Measurements from ENCODE around the gene RAB39A. TPM values are rescaled to one million over a fixed set of nuclear protein-coding genes. Genes with fewer than 3 reads are reported as not detected.

Gene RAB39A
- total and polyA plus RNA-seq, 10 of the 15 experiments (the other 5 are each of a cell fraction or from before 2014, with no cell fraction given) = 0.10 to 9.2 (median 4.9) TPM

DNA sequence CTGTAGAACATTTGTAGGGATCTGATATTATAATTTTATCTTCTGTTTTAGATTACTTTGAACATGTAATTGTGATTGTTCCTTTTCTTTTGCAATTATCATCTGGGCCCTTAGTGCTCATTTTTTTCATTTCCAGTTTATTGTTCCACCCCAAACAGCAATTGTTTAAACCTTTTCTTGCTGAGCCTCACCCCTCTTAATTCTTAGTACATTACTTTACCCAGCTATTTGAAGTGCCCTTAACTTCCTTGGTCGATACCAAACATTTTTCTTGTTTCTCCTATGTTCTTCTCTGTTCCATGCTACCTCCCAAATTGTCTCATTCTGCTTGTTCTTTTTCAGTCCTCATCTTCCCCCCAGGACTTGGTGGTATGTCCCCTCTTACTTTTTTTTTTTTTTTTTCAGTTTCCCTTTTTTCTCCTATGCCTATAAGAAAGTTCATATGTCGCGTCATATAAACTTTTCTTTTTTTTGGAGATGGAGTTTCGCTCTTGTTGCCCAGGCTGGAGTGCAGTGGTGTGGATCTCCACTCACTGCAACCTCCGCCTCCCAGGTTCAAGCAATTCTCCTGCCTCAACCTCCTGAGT, 84.0 kb downstream of the RAB39A start (continued):
- TF ChIP-seq TCF3 (IDR thresholded peaks at IDR 0.05; ENCODE audit: borderline replicate concordance, insufficient read depth, low read depth, low read length) = no peak

Other genes starting within 250 kb of the RAB39A start
- gene SLN, start 216.4 kb upstream of the RAB39A start, total RNA-seq (2014; rRNA removed) = not detected in 2 replicates
- gene SLN, start 216.4 kb upstream of the RAB39A start, total RNA-seq (2014; rRNA removed; fragmentation: Illumina TruSeq; extraction: Trizol) = not detected in 2 replicates
- gene SLN, start 216.4 kb upstream of the RAB39A start, total RNA-seq (2021) = not detected in 2 replicates
- gene SLN, start 216.4 kb upstream of the RAB39A start, polyA plus RNA-seq (2011; rRNA removed) = not detected in 2 replicates
- gene SLN, start 216.4 kb upstream of the RAB39A start, polyA plus RNA-seq (2014; fragmentation: Illumina TruSeq; extraction: Trizol) = not detected in 2 replicates
- under 1 TPM in 1 of 2 experiments, not detected in 1; 0.39 TPM for gene SLN, start 216.4 kb upstream of the RAB39A start, polyA plus RNA-seq (2014; fragmentation: Nextera tagmentation; extraction: Ambion mirVana)
- not detected in 2 replicates for gene SLN, start 216.4 kb upstream of the RAB39A start, polyA plus RNA-seq (2014; rRNA removed)
- gene SLN, start 216.4 kb upstream of the RAB39A start, polyA plus RNA-seq (2016; fragmentation: Nextera tagmentation; extraction: Ambion mirVana) = not detected
- gene SLC35F2, start 69.7 kb upstream of the RAB39A start, total RNA-seq (2014; rRNA removed) = 42.1 and 45.7 TPM in 2 replicates
- 37.5 and 41.6 TPM in 2 replicates for gene SLC35F2, start 69.7 kb upstream of the RAB39A start, total RNA-seq (2014; rRNA removed; fragmentation: Illumina TruSeq; extraction: Trizol)
- 33.4 and 33.9 TPM in 2 replicates for gene SLC35F2, start 69.7 kb upstream of the RAB39A start, total RNA-seq (2021)
- 44.9 and 46.4 TPM in 2 replicates for gene SLC35F2, start 69.7 kb upstream of the RAB39A start, polyA plus RNA-seq (2011; rRNA removed)
- gene SLC35F2, start 69.7 kb upstream of the RAB39A start, polyA plus RNA-seq (2014; fragmentation: Illumina TruSeq; extraction: Trizol) = 38.6 and 39.3 TPM in 2 replicates
- 10 to 100 TPM; 15.2 to 25.8 TPM for gene SLC35F2, start 69.7 kb upstream of the RAB39A start, polyA plus RNA-seq (2014; fragmentation: Nextera tagmentation; extraction: Ambion mirVana)
- gene SLC35F2, start 69.7 kb upstream of the RAB39A start, polyA plus RNA-seq (2014; rRNA removed) = 28.5 and 29.4 TPM in 2 replicates
- 10 to 100 TPM; 48.0 to 48.8 TPM for gene SLC35F2, start 69.7 kb upstream of the RAB39A start, polyA plus RNA-seq (2016; fragmentation: Nextera tagmentation; extraction: Ambion mirVana)
- 16.8 and 18.2 TPM in 2 replicates for gene CUL5, start 80.5 kb downstream of the RAB39A start, total RNA-seq (2014; rRNA removed)
- 25.1 and 25.2 TPM in 2 replicates for gene CUL5, start 80.5 kb downstream of the RAB39A start, total RNA-seq (2014; rRNA removed; fragmentation: Illumina TruSeq; extraction: Trizol)
- 31.0 and 33.4 TPM in 2 replicates for gene CUL5, start 80.5 kb downstream of the RAB39A start, total RNA-seq (2021)
- gene CUL5, start 80.5 kb downstream of the RAB39A start, polyA plus RNA-seq (2011; rRNA removed) = 17.9 and 37.3 TPM in 2 replicates
- 18.6 and 28.9 TPM in 2 replicates for gene CUL5, start 80.5 kb downstream of the RAB39A start, polyA plus RNA-seq (2014; fragmentation: Illumina TruSeq; extraction: Trizol)
- gene CUL5, start 80.5 kb downstream of the RAB39A start, polyA plus RNA-seq (2014; fragmentation: Nextera tagmentation; extraction: Ambion mirVana) = 10 to 100 TPM in 1 of 2 experiments, 1 to 10 TPM in 1; 9.1 to 11.8 TPM
- gene CUL5, start 80.5 kb downstream of the RAB39A start, polyA plus RNA-seq (2014; rRNA removed) = 10.4 and 12.4 TPM in 2 replicates
- 10 to 100 TPM; 28.5 to 37.6 TPM for gene CUL5, start 80.5 kb downstream of the RAB39A start, polyA plus RNA-seq (2016; fragmentation: Nextera tagmentation; extraction: Ambion mirVana)
- 75.9 and 80.8 TPM in 2 replicates for gene ACAT1, start 193.1 kb downstream of the RAB39A start, total RNA-seq (2014; rRNA removed)
- 88.9 and 91.5 TPM in 2 replicates for gene ACAT1, start 193.1 kb downstream of the RAB39A start, total RNA-seq (2014; rRNA removed; fragmentation: Illumina TruSeq; extraction: Trizol)
- 57.1 and 62.2 TPM in 2 replicates for gene ACAT1, start 193.1 kb downstream of the RAB39A start, total RNA-seq (2021)
- gene ACAT1, start 193.1 kb downstream of the RAB39A start, polyA plus RNA-seq (2011; rRNA removed) = 139 and 177 TPM in 2 replicates
- 88.4 and 106 TPM in 2 replicates for gene ACAT1, start 193.1 kb downstream of the RAB39A start, polyA plus RNA-seq (2014; fragmentation: Illumina TruSeq; extraction: Trizol)
- gene ACAT1, start 193.1 kb downstream of the RAB39A start, polyA plus RNA-seq (2014; fragmentation: Nextera tagmentation; extraction: Ambion mirVana) = 10 to 100 TPM; 58.2 to 93.5 TPM
- 96.1 and 97.9 TPM in 2 replicates for gene ACAT1, start 193.1 kb downstream of the RAB39A start, polyA plus RNA-seq (2014; rRNA removed)
- 100 to 1,000 TPM; 127 to 130 TPM for gene ACAT1, start 193.1 kb downstream of the RAB39A start, polyA plus RNA-seq (2016; fragmentation: Nextera tagmentation; extraction: Ambion mirVana)